Astrocyte of the spinal cord (primary cell): ENCODE measurements around the gene MET.
"Not testable (repeated sequence)": the region's sequence is repeated elsewhere in the genome, so short reads cannot be mapped to it uniquely, and the experiment has no call there.

Source experiments
- DNase-seq: peaks from one replicate; pipeline ENCODE4 v3.0.0; 2011; ENCODE audit warnings: low read depth, low spot score
- H3K4me3 ChIP-seq: 2 replicates; pipeline ENCODE4 v1.5.1; 2011; ENCODE audit warnings: low read depth, mild to moderate bottlenecking, low read length, moderate library complexity
- in situ Hi-C: cut with HindIII; loops from 2 replicates; pipeline ENCODE4 v1.10.0; 2017; ENCODE audit warnings: low sequenced_read_pairs
- TF ChIP-seq, protein P1 (sequence below): IDR thresholded peaks from 2 replicates; pipeline ENCODE4 v1.5.1; 2012; ENCODE audit warnings: low read depth, mild to moderate bottlenecking, low read length, inconsistent platforms

The MET gene

DNA sequence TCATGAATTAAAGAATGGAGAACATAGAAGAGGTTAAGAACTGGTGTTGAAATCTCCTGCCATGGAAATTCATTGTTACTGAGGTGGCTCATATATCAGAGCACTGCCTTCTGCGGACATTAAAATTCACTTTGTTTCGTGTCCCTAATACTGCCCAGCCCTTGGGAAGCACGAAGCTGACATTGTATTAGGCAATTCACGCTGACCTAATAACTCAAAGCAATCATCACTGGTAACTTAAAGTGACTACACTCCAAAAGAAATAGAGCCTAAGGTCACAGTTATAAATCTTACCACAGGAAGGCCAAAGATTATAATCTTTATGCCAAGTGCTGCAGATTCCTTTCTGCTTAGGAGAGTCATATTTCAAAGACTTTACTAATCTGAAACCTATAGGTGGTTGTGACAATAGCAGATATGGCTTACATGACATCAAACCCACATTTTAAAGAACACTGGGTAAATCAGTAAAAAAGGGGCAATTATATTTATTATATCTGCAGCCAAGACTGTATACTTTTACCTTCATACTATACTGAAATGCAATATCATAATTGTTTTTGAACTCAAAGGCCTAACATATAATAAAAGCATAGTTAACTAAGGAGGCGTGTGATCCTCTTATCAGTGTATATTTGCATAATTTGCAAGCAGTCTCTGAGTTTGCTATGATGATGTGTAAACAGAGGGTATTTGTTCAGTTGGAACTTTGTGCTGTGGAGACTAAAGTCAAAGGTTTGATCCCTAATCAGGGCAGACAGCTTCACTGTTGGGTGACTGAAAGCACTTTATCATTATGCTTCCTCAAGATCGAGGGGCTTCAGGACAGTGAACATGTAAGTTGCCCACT lies 138.5 kb downstream of the MET start:
- H3K4me3 ChIP-seq = no peak overlapping the region
- TF ChIP-seq, protein P1, sequence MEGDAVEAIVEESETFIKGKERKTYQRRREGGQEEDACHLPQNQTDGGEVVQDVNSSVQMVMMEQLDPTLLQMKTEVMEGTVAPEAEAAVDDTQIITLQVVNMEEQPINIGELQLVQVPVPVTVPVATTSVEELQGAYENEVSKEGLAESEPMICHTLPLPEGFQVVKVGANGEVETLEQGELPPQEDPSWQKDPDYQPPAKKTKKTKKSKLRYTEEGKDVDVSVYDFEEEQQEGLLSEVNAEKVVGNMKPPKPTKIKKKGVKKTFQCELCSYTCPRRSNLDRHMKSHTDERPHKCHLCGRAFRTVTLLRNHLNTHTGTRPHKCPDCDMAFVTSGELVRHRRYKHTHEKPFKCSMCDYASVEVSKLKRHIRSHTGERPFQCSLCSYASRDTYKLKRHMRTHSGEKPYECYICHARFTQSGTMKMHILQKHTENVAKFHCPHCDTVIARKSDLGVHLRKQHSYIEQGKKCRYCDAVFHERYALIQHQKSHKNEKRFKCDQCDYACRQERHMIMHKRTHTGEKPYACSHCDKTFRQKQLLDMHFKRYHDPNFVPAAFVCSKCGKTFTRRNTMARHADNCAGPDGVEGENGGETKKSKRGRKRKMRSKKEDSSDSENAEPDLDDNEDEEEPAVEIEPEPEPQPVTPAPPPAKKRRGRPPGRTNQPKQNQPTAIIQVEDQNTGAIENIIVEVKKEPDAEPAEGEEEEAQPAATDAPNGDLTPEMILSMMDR = no peak
- no peak for DNase-seq
- in situ Hi-C loops = no loop called here

DNA sequence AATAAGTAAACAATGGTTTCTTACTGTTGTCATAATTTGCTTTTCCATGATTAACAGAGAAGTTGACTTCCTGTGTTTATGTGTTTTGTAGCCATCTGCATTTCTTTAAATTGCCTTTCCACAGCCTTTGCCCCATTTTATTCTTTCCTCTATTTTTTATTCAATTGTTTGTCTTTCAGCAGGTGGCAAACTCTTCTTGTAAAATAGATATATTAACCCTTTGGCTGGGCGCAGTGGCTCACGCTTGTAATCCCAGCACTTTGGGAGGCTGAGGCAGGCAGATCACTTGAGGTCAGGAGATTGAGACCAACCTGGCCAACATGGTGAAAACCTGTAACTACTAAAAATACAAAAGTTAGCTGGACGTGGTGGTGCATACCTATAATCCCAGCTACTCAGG lies 139.8 kb downstream of the MET start:
- TF ChIP-seq, protein P1 = no peak

DNA sequence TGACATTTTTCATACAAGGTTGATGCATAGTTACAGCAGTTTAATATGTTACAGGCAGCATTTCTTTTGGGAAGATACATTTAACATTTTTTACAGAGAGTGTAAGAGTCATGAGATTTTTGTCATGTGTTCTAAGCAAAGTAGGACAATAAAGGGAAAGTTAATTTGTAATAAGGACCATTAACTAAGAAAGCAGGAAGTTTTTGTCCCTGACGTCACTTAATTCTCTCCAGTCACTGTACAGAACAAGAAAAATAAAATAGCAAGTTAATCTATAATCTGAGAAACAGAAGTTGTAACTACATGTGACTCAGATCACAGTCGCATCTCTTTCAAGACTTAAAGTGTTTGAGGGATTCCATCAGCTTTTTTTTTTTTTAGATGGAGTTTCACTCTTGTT lies 140.9 kb downstream of the MET start:
- H3K4me3 ChIP-seq = no peak overlapping the region
- no peak for DNase-seq
- in situ Hi-C loops = no loop called here

More for the DNA sequence above, 139.8 kb downstream of the MET start:
- in situ Hi-C loops = no loop called here
- H3K4me3 ChIP-seq = no peak overlapping the region
- no peak for DNase-seq

DNA sequence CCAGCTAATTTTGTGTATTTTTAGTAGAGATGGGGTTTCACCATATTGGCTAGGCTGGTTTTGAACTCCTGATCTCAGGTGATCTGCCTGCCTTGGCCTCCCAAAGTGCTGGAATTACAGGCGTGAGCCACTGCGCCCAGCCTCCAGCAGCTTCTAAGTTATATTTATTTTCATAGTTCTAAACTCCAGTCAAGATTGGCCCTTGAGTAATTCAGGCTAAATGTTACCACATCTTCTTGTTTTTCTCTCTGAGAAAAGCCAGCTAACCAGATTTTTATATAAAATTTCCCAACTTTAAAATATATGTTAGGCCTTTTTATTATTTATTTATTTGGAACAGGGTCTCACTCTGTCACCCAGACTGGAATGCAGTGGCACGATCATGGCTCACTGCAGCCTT lies 141.4 kb downstream of the MET start:
- DNase-seq, H3K4me3 ChIP-seq, in situ Hi-C loops: not testable (repeated sequence)

More for the DNA sequence above, 140.9 kb downstream of the MET start:
- TF ChIP-seq, protein P1 = no peak

DNA sequence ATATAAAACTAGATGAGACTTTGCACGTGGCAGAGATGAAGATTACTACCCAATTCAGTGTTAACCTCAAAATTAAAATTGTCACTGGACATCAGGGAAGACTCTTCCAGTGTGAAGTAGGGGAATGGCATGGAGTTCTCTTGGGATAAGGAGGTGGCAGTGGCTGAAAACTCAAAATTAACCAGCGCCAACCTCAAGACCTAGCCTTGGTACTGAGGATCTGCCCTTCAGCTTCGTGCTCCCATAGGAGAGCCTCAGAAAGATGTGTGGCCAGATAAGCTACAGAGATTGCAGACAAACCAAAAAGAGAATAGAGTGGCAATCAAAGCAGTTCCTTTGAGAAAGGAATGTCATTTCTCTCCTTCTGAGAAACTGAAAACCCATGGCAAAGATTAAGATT lies 143.0 kb downstream of the MET start:
- DNase-seq = no peak
- in situ Hi-C loops = no loop called here
- TF ChIP-seq, protein P1 = no peak
- no peak overlapping the region for H3K4me3 ChIP-seq

DNA sequence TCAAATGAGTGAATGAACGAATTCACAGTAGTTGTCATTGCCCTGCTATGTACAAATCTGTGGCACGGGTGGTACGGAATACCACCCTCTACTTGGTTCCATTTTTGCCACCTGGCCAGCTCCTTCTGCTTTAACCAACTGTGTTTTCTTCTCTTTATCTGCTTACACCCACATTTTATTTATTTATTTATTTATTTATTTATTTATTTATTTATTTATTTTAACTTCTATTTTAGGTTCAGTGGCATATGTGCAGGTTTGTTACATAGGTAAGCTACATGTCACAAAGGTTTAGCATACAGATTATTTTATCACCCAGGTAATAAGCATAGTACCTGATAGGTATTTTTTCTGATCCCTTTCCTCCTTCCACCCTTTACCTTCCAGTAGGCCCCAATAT lies 148.2 kb downstream of the MET start:
- DNase-seq = no peak
- H3K4me3 ChIP-seq = no peak overlapping the region
- TF ChIP-seq, protein P1 = no peak
- in situ Hi-C loops = no loop called here

DNA sequence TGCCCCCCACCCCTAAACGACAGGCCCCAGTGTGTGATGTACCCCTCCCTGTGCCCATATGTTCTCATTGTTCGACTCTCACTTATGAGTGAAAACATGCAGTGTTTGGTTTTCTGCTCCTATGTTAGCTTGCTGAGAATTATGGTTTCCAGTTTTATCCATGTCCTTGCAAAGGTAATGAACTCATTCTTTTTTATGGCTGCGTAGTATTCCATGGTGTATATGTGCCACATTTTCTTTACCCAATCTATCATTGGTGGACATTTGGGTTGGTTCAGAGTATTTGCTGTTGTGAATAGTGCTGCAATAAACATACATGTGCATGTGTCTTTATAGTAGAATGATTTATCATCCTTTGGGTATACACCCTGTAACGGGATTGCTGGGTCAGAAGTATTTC lies 149.7 kb downstream of the MET start:
- H3K4me3 ChIP-seq, in situ Hi-C loops, DNase-seq: not testable (repeated sequence)
